ENCODE measurements around the gene KRT85. TPM values are rescaled to one million over a fixed set of nuclear protein-coding genes. Genes with fewer than 3 reads are reported as not detected.
"Not testable (repeated sequence)": the region's sequence is repeated elsewhere in the genome, so short reads cannot be mapped to it uniquely, and the experiment has no call there.

Gene KRT85
- total and polyA plus RNA-seq, 2 of the 13 experiments (the other 11 are each of a cell fraction or from before 2014, with no cell fraction given): not detected

DNA sequence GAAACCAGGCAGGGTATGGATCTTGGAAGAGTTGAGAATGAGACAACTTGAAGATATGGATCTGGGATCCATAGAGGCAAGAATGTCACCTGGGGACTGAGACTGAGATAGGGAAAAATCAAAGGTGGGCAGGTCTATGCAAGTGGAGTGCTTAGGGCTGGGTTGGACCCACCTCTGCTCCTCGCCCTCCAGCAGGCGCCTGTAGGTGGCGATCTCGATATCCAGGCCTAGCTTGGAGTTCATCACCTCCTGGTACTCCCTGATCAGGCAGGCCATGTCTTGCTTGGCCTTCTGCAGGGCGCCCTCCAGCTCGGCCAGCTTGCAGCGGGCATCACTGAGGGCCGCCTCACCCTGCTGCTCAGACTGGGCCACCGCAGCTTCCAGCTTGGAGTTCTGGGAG, 51.6 kb downstream of the KRT85 start:
- H2AFZ ChIP-seq (ENCODE audit: low read length); H3K79me2 ChIP-seq (ENCODE audit: insufficient read depth, low read length); intact Hi-C loops (cut with micrococcal nuclease; ENCODE audit: unreplicated experiment); H3K27ac ChIP-seq (ENCODE audit: extremely low read length, insufficient read depth, low read length); BruUV-seq (replicated peaks); H3K9me3 ChIP-seq (ENCODE audit: low read length); H4K20me1 ChIP-seq (ENCODE audit: insufficient read depth, low read length); CTCF ChIA-PET (ENCODE audit: low intra/inter-chr PET ratio, low total read pairs); POLR2A ChIA-PET; FAIRE-seq; H3K4me3 ChIP-seq (replicated peaks in 1 of 3; ENCODE audit: insufficient read depth in 1 of 3, low read depth in 2 of 3, low read length in 3 of 3); in situ Hi-C loops (cut with HindIII; ENCODE audit: extremely low pct_ligation_motif_present, low pct_unique_long_range_greater_than_20kb); H3K4me2 ChIP-seq (ENCODE audit: low read depth, low read length); H3K9ac ChIP-seq (ENCODE audit: insufficient read depth, low read depth, low read length); H3K36me3 ChIP-seq (replicated peaks in 1 of 2; ENCODE audit: control insufficient read depth in 1 of 2, insufficient read depth in 2 of 2, low read length in 2 of 2): not testable (repeated sequence)
- ATAC-seq (peak; percentile 74), DNase-seq (ENCODE audit: low spot score) (peak; percentile 9)
- TF ChIP-seq ZFX (CRISPR knock-in tag; IDR thresholded peaks at IDR 0.05; ENCODE audit: low read depth): peak; percentile 34; the same call in 1 of the 2 replicates
- TF ChIP-seq, protein P1, sequence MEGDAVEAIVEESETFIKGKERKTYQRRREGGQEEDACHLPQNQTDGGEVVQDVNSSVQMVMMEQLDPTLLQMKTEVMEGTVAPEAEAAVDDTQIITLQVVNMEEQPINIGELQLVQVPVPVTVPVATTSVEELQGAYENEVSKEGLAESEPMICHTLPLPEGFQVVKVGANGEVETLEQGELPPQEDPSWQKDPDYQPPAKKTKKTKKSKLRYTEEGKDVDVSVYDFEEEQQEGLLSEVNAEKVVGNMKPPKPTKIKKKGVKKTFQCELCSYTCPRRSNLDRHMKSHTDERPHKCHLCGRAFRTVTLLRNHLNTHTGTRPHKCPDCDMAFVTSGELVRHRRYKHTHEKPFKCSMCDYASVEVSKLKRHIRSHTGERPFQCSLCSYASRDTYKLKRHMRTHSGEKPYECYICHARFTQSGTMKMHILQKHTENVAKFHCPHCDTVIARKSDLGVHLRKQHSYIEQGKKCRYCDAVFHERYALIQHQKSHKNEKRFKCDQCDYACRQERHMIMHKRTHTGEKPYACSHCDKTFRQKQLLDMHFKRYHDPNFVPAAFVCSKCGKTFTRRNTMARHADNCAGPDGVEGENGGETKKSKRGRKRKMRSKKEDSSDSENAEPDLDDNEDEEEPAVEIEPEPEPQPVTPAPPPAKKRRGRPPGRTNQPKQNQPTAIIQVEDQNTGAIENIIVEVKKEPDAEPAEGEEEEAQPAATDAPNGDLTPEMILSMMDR (CRISPR knock-in tag; IDR thresholded peaks at IDR 0.05): peak; percentile 55
- Histone ChIP-seq H3K27me3 (ENCODE audit: control insufficient read depth in 1 of 2, insufficient read depth in 2 of 2, low read length in 2 of 2) (peaks cover 8 to 43% of the 10 kb centered on the region in 2 experiments; a peak in 4 of 5 replicates), H3K4me1 (ENCODE audit: insufficient read depth, low read length) (peaks cover 10% of the 10 kb centered on the region)
- 8% methylated on average over 5 of the region's 9 CpGs for WGBS (ENCODE audit: low lambda C conversion rate)

DNA sequence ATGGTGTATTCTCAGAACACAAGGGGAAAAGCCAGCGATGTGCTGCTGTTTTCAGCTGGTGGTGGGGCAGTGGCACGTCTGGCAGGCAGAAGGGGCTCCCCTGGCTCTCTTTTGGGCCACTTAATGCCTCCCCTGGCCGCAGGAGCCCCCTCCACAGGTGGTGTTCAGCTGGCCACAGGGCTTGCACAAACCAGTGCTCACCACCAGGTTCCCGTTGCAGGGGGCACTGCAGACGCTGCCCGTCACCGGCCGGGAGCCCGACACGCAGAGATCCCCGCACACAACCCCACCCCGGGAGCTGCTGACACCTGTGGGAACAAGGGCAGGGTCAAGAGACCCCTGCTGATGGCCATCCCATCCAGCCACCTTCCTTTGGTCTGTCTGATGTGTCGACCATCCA, 52.8 kb downstream of the KRT85 start:
- FAIRE-seq (no peak), ATAC-seq (peak; percentile 28; the same call in 1 of the 3 replicates), DNase-seq (ENCODE audit: low spot score) (no peak)
- Histone ChIP-seq H3K4me2 (ENCODE audit: low read depth, low read length) (no peak overlapping the region), H3K27me3 (ENCODE audit: control insufficient read depth in 1 of 2, insufficient read depth in 2 of 2, low read length in 2 of 2) (peaks cover 6 to 36% of the 10 kb centered on the region in 2 experiments; a peak in 3 of 5 replicates), H3K27ac (ENCODE audit: extremely low read length, insufficient read depth, low read length) (no peak overlapping the region), H3K36me3 (replicated peaks in 1 of 2; ENCODE audit: control insufficient read depth in 1 of 2, insufficient read depth in 2 of 2, low read length in 2 of 2) (no peaks in the 10 kb centered on the region), H3K4me3 (replicated peaks in 1 of 3; ENCODE audit: insufficient read depth in 1 of 3, low read depth in 2 of 3, low read length in 3 of 3) (no peak overlapping the region), H3K79me2 (ENCODE audit: insufficient read depth, low read length) (no peaks in the 10 kb centered on the region), H3K9me3 (ENCODE audit: low read length) (no peaks in the 10 kb centered on the region), H3K9ac (ENCODE audit: insufficient read depth, low read depth, low read length) (no peak overlapping the region), H3K4me1 (ENCODE audit: insufficient read depth, low read length) (peaks cover 10% of the 10 kb centered on the region), H4K20me1 (ENCODE audit: insufficient read depth, low read length) (no peaks in the 10 kb centered on the region), H2AFZ (ENCODE audit: low read length) (no peak overlapping the region)
- intact Hi-C loops (cut with micrococcal nuclease; ENCODE audit: unreplicated experiment) (no loop called here), in situ Hi-C loops (cut with HindIII; ENCODE audit: extremely low pct_ligation_motif_present, low pct_unique_long_range_greater_than_20kb) (no loop called here)
- CTCF ChIA-PET (ENCODE audit: low intra/inter-chr PET ratio, low total read pairs): no interaction called here
- WGBS (ENCODE audit: low lambda C conversion rate): no CpG with 5 or more reads among the region's 13 CpGs
- POLR2A ChIA-PET: no interaction called here
- BruUV-seq (replicated peaks): no TSS peak
- TF ChIP-seq ATF7-NPFF (CRISPR knock-in tag; IDR thresholded peaks at IDR 0.05; ENCODE audit: low read depth) (no peak), ATAD3A (CRISPR knock-in tag; IDR thresholded peaks at IDR 0.05) (no peak), ZNF567 (CRISPR knock-in tag; IDR thresholded peaks at IDR 0.05; ENCODE audit: borderline replicate concordance) (no peak), MED13 (CRISPR knock-in tag; IDR thresholded peaks at IDR 0.05) (no peak), NFKBIZ (CRISPR knock-in tag; IDR thresholded peaks at IDR 0.05) (no peak), SETDB1 (CRISPR knock-in tag; IDR thresholded peaks at IDR 0.05; ENCODE audit: borderline replicate concordance) (no peak), ZNF891 (CRISPR knock-in tag; IDR thresholded peaks at IDR 0.05) (no peak)
- TF ChIP-seq, protein P2, sequence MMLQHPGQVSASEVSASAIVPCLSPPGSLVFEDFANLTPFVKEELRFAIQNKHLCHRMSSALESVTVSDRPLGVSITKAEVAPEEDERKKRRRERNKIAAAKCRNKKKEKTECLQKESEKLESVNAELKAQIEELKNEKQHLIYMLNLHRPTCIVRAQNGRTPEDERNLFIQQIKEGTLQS (CRISPR knock-in tag; IDR thresholded peaks at IDR 0.05): no peak
- TF ChIP-seq, protein P3, sequence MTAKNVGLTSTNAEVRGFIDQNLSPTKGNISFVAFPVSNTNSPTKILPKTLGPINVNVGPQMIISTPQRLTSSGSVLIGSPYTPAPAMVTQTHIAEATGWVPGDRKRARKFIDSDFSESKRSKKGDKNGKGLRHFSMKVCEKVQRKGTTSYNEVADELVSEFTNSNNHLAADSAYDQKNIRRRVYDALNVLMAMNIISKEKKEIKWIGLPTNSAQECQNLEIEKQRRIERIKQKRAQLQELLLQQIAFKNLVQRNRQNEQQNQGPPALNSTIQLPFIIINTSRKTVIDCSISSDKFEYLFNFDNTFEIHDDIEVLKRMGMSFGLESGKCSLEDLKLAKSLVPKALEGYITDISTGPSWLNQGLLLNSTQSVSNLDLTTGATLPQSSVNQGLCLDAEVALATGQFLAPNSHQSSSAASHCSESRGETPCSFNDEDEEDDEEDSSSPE (CRISPR knock-in tag; IDR thresholded peaks at IDR 0.05): no peak
- TF ChIP-seq, protein P4, sequence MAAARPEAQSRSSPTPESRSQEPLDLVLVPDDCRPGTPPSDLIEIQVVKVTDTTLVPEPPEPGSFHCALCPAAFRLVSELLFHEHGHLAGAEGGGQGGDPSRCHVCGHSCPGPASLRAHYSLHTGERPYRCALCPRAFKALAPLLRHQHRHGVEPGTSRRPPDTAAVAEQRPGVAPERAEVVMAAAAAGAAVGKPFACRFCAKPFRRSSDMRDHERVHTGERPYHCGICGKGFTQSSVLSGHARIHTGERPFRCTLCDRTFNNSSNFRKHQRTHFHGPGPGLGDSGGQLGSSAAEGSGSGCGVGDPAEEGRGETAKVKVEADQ (CRISPR knock-in tag; IDR thresholded peaks at IDR 0.05; ENCODE audit: borderline replicate concordance): no peak
